Activated CD4-positive, alpha-beta T cell treated with anti-CD3 and anti-CD28 coated beads for 1 hour (primary cell): ENCODE measurements around the gene MAPKBP1.

ENCODE experiments used
- DNase-seq: peaks from one replicate; pipeline ENCODE4 v3.0.0-alpha.2; 2020

MAPKBP1 gene

GRCh38 chr15:41806291-41807181 lies 32.3 kb downstream of the MAPKBP1 start:
- no peak for DNase-seq

DNA sequence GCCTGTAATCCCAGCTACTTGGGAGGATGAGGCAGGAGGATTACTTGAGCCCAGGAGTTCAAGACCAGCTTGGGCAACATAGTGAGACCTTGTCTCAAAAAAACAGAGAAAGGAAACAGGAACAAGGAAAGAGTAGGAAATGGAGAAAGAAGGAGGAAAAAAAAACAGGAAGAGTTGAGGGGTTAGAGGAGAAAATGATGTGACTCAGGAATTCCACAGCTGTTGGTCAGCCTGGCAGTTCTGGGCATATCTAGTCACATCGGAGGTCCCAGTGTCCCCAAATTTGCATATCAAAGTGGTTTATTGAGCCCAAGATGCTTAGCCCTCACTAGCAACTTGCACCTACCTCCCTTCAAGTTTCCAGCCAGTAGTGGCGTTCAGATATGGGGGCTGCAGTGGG lies 34.8 kb downstream of the MAPKBP1 start:
- DNase-seq = no peak

- no peak for DNase-seq
Observed at GRCh38 chr15:41809526-41810220, 35.4 kb downstream of the MAPKBP1 start.

DNA sequence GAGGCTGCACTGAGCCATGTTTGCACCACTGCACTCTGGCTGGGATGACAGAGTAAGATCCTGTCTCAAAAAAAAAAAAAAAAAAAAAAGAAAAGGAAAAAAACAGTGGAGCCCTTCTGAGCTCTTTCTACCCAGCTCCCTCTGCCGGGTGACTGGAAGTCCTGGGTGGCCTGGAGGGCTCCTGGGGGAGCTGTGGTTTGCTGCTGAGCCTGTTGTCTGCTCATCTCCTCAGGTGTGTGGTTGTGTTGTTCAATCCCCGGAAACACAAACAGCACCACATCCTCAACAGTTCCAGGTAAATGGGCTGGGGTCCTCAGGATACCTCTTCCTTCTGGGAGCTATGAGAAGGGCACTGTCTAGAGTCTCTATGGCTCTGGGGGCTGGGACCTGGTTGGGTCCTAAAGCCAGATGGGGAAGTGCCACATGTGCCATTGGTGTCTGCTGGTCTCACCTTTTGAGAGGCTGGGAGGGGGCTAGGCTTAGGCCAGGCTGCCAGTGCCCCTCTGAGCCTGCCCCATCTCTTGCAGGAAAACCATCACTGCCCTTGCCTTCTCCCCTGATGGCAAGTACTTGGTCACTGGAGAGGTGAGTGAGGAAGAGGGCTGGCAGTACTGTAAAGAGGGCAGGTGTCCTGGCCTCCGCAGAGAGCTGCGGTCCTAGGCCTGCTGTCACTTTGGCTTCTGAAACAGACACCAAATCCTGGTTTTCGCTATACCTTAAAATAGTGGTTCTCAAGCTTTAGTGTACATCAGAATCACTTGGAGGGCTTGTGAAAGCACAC lies 36.6 kb downstream of the MAPKBP1 start:
- no peak for DNase-seq

DNA sequence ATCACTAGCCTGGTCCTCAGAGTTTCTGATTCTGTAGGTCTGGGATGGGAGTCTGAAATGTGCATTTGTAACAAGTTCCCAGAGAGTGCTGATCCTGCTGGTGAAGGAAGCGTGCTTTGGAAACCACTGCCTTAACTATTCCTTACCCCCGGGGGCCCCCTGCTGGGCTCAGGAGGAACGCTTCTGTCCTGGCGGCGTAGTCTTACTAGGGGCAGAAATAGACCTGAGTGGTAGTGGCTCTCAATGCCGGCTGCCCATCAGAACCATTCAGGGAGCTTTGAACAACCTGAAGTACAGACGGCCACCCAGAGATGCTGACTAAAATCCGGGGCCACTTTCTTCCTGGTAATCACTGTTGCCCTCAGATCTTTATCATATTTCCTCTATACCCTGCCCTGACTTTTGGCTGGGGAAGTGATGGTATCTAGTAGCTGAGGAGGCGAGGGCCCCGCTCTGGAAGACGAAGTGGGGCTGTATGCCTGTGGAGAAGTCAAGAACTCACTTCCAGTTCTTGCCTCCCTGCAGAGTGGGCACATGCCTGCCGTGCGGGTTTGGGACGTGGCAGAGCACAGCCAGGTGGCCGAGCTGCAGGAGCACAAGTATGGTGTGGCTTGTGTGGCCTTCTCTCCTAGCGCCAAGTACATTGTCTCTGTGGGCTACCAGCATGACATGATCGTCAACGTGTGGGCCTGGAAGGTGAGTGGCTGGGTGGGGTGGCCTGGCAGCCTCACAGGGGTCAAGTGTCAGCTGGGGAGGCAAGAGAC lies 37.3 kb downstream of the MAPKBP1 start:
- DNase-seq = peak; percentile 59

- no peak for DNase-seq
Observed at GRCh38 chr15:41812820-41813375, 38.6 kb downstream of the MAPKBP1 start.

- no peak for DNase-seq
Observed at GRCh38 chr15:41813426-41813825, 39.1 kb downstream of the MAPKBP1 start.

DNA sequence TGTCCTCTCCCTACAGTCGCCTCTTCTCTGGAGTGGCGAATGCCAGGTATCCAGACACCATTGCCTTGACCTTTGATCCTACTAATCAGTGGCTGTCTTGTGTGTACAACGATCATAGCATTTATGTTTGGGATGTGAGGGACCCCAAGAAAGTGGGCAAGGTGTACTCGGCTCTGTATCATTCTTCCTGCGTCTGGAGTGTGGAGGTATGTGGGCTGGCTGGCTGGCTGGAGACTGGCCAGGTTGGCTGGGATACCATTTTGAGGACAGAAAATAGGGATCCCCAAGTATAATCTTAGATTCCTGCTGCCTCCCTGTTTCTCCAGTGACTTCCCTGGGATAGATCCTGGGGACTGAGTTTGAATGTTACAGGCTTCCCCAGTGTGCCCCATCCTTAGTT lies 40.2 kb downstream of the MAPKBP1 start:
- DNase-seq = no peak

GRCh38 chr15:41816788-41817187 lies 42.5 kb downstream of the MAPKBP1 start:
- no peak for DNase-seq

- DNase-seq = no peak
Observed at GRCh38 chr15:41817327-41817726, 43.0 kb downstream of the MAPKBP1 start.

- DNase-seq = no peak
Observed at GRCh38 chr15:41817781-41818180, 43.5 kb downstream of the MAPKBP1 start.

DNA sequence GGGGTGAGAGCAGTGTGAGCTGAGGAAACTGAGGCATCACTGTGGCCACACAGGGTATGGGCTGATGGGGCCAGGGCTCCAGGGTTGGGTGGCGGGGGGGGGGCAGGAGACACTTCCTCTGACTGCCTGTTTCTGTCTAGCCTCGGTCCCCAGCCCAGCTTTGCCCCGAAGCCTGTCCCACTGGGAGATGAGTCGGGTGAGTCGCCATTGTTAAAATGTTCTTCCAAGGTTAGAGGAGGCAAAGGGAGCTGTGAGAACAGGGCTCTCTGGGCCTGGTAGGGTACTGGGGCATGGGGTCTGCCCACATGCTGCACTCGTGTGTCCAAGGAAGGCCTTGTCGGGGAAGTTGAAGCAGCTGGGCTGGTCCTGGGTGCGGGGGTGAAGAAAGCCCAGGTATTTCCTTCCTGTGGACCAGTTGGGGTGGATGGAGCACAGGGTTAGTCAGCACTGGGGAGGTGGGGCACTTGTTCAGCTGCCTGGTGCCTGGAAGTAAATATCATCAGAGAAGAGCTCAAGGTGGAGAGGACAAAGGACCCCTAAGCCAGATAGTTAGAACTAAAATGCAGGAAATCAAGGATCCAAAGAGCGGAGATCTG lies 45.3 kb downstream of the MAPKBP1 start:
- DNase-seq = no peak

DNA sequence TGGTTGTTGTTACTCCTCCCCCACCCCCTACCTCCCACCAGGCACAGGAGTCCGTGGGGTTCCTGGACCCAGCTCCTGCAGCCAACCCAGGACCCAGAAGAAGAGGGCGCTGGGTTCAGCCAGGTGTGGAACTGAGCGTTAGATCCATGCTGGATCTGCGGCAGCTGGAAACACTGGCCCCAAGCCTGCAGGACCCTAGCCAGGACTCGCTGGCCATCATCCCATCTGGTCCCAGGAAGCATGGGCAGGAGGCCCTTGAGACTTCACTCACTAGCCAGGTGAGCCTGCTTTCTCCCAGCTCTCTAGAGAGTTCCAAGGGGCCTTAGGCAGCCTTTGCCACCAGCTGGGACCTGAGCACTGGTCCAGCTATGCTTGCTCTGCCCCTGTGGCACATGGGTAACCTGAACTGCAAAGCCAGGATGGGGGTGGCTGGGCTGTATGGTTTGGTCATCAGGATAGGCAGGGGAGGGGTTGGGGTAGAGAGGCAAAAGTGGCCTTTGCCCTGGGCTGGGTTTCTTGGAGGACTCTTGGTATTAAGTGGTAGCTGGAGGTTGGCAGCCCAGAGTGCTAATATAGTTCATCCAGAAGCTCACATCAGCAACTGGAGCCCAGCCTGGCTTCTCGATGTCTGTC lies 46.6 kb downstream of the MAPKBP1 start:
- no peak for DNase-seq

DNA sequence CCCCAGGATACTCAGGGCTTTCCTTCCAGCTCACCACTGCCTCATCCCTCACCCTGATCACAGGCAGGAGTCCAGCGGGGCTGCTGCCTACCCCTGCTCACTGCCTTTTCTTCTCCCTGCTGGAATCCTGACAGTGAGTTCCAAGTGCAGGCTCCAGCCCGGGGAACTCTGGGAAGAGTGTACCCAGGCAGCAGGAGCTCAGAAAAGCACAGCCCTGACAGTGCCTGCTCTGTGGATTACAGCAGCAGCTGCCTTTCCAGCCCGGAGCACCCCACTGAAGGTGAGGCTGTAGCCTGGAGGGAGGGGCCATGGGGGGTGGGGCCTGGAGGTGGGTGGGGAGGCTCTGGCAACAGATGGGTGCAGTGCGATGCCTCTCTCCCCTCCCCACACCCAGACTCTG lies 47.5 kb downstream of the MAPKBP1 start:
- DNase-seq = no peak

GRCh38 chr15:41822471-41822870 lies 48.2 kb downstream of the MAPKBP1 start:
- no peak for DNase-seq

DNA sequence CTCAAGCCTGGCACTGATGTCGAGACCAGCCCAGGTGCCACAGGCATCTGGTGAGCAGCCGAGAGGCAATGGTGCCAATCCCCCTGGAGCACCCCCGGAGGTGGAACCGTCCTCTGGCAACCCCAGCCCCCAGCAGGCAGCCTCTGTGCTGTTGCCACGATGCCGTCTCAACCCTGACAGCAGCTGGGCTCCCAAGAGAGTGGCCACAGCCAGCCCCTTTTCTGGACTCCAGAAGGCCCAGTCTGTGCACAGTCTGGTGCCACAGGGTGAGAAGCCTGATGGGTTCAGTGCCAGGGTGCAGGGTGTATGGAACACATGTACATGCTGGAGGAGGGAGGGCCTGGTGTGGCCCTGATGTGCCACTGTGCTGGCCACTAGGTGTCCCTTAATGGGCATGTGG lies 48.7 kb downstream of the MAPKBP1 start:
- DNase-seq = no peak

GRCh38 chr15:41823502-41823901 lies 49.2 kb downstream of the MAPKBP1 start:
- no peak for DNase-seq

DNA sequence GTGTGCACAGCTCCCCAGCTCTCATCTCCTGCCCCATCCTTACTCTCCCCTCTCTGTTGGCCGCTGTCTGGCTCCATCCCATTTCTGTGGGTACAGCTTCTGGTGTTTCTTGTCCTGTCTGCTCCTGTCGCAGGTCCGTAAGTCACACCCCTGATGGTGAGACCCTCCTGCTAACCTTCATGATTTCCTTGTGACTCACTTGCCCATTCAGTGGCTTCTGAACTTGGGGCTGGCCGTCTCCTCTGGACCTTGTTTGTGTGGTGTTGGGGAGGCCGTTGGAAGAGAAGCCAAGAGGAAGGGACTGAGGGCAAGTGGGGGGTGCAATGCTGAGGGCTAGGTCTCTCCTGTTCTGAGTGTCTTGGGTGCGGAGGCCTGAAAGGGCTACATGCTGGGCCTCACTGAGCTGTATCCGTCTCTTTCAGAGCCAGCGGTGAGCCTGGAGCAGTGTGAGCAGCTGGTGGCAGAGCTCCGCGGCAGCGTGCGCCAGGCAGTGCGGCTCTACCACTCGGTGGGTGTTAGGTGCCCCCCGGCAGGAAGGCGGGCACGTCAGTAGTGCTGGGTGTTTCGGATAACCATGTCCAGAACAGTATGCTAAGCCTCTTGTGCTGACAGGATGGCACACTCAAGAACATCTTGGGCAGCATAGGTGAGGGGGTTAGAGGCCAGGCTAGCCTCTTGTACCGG lies 49.9 kb downstream of the MAPKBP1 start:
- DNase-seq = no peak

GRCh38 chr15:41825145-41825544 lies 50.9 kb downstream of the MAPKBP1 start:
- DNase-seq = no peak

DNA sequence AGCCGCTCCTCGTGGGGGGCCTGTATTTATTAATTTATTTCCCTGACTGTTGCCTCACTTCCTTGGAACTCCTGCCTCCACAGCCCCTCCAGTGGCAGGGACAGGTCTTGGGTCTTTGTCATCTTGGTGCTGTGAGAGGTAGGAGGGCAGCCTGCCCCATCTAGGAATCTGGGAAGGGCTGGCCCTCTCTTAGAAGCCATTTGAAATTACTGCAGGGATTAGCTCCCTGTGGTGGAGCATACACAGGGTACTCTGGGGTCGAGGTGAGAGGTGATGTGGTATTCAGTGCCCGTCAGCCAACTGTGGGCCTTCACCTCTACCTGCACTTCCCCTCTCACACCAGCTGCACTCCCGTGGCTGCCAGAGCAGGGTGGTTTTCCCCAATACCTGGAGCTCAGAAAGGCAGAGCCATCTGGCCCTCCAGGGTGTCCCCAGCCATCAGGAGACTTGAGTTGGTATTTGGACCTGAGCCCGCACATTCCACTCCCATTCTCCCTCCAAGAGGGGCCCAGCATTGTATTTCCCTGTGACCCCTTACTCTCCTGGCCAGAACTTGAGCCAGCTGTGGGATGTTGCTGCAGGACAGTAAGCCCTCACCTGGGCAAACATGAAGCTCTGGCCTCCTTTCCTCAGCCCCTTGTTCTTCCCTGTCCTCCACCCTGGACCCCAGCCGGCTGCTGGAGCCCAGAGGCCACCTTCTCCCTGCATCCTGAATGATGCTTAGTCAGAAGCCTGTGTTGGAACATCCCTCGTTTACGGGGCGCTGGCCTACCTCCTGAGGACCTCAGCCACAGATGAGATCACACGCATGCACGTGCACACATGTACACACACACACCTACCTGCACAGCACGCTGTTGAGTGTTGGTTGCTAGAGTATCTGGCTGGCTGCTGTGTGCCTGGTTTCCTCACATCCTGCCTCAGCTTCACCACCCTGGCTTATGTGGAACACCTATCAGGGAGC lies 51.6 kb downstream of the MAPKBP1 start:
- DNase-seq = no peak
